NCI-H2081 treated with DMSO at 0.1 percent for 48 hours (cell line): ENCODE data around the gene DNAI1.

Experiments used
- DNase-seq: peaks from one replicate; lab custom pipeline; 2025; lab: John Stamatoyannopoulos, UW

The DNAI1 gene

GRCh38 chr9:34491596-34491995 is 33.0 kb downstream of the DNAI1 start:
- DNase-seq = no peak

DNA sequence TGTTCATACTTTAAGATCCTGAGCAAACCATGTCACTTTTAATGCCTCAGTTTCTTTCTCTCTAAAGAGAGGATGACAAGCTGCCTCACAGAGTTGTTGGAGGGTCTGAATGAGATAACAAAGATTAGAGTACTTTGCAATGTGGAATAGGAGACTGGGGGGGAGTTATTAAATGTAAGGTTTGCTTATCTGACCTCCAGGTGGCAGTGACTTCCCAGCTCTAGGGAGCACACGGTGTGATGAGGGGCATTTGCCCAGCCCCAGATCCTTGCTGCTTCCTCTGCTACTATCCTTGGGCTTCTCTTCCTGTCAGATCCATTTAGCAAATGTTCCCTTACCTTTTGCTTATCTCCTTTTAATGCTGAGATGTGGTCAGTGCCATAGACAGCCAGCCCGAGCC is 33.4 kb downstream of the DNAI1 start:
- DNase-seq = no peak

GRCh38 chr9:34493972-34494535 is 35.4 kb downstream of the DNAI1 start:
- no peak for DNase-seq

GRCh38 chr9:34496149-34496712 is 37.6 kb downstream of the DNAI1 start:
- DNase-seq = no peak

GRCh38 chr9:34498553-34498952 is 39.9 kb downstream of the DNAI1 start:
- DNase-seq = no peak

- DNase-seq = no peak
Measured at GRCh38 chr9:34499076-34499475, 40.5 kb downstream of the DNAI1 start.

GRCh38 chr9:34500623-34501267 is 42.1 kb downstream of the DNAI1 start:
- DNase-seq = peak; percentile 14

DNA sequence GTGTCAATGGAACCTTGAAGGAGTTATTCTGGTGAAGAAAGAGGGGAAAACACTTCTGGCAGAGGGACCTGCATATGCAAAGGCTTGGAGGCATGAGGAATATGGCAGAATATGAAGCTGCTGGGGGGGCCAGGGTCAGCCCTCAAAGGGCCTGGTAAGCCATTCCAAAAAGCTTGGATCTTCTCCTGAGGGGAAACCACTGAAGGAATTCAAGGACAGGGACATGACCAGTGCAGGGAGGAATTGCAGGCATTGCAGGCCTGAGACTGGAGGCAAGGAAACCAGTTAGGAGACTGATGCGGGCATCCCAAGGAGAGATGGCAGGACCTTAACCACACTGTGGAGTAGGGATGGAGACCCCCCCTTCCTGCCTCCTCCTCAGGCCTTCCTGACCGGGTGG is 42.8 kb downstream of the DNAI1 start:
- DNase-seq = no peak

DNA sequence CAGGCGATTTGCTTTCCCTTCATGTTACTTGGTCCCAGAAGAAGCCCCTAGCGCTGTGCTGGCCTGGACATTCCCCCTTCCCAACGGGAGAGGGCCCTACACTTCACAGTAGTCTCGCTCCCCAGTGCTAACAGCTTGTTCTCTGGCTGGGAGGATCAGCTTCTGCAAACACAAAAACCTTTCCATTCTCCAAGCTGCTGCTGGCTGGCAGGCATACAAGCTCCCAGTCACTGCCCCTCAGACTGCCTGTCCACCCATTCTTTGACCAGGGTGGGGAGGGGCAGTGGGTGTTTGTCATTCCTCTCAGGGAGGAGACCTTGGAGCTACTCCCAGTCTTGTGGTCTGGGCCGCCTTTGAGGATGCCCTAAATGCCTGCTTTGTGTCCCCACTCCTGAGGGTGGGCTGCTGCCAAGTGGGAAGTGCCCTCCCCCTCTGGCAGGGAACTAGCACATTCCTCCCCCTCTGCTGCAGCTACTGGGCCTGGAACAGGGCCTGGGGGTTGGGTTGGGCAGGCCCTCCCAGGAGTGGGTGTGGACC is 43.4 kb downstream of the DNAI1 start:
- no peak for DNase-seq

GRCh38 chr9:34502471-34502870 is 43.9 kb downstream of the DNAI1 start:
- no peak for DNase-seq

GRCh38 chr9:34502891-34503290 is 44.3 kb downstream of the DNAI1 start:
- DNase-seq = no peak

GRCh38 chr9:34503406-34503805 is 44.8 kb downstream of the DNAI1 start:
- no peak for DNase-seq

DNA sequence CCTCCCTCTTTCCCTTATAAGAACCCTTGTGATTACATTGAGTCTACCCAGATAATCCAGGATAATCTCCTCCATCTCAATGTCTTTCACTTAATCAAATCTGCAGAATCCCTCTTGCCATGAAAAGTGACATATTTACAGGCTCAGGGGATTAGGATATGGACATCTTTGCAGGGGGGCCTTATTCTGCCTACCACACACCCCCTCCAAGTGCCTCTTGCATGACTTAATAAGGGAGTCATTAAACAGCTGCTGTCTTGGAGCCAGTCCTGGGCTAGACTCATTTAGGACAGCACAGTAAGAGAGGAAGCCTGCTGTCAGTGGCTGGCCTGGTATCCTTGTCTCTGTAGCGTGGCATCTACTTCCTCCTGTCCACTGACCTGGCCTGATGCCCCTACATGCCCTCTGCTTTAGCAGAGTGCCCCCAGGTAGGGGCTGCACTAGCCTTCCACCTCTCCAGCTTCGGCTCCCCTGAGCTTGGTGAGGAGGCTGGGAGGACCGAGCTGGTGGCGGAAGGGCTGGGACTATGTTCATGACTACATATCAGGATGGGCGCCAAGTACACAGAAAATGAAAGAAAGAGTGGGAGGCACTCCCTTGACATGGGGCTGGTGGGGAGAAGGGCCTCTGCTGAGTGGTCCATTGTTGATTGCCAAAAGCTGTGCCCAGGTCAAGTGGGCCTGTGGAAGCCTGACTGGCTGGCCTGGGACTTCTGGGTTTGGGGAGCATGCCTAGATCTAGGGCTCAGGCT is 46.9 kb downstream of the DNAI1 start:
- DNase-seq = no peak

DNA sequence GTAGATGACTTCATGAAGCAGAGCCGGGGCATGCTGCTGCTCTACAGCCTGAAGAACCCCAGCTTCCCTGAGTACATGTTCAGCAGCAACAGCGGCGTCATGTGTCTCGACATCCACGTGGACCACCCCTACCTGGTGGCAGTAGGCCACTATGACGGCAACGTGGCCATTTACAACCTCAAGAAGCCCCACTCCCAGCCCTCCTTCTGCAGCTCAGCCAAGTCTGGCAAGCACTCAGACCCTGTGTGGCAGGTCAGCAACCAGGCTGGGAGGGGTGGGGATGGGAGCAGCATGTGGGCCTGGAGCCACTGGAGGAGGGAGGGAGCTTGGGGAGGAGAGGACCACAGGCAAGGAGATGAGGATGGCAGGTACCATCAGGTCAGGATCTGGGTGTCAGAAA is 48.0 kb downstream of the DNAI1 start:
- no peak for DNase-seq

GRCh38 chr9:34507556-34507955 is 49.0 kb downstream of the DNAI1 start:
- DNase-seq = no peak

GRCh38 chr9:34507966-34508365 is 49.4 kb downstream of the DNAI1 start:
- DNase-seq = no peak

- DNase-seq = no peak
Measured at GRCh38 chr9:34508463-34508862, 49.9 kb downstream of the DNAI1 start.

- DNase-seq = no peak
Measured at GRCh38 chr9:34508951-34509350, 50.3 kb downstream of the DNAI1 start.

DNA sequence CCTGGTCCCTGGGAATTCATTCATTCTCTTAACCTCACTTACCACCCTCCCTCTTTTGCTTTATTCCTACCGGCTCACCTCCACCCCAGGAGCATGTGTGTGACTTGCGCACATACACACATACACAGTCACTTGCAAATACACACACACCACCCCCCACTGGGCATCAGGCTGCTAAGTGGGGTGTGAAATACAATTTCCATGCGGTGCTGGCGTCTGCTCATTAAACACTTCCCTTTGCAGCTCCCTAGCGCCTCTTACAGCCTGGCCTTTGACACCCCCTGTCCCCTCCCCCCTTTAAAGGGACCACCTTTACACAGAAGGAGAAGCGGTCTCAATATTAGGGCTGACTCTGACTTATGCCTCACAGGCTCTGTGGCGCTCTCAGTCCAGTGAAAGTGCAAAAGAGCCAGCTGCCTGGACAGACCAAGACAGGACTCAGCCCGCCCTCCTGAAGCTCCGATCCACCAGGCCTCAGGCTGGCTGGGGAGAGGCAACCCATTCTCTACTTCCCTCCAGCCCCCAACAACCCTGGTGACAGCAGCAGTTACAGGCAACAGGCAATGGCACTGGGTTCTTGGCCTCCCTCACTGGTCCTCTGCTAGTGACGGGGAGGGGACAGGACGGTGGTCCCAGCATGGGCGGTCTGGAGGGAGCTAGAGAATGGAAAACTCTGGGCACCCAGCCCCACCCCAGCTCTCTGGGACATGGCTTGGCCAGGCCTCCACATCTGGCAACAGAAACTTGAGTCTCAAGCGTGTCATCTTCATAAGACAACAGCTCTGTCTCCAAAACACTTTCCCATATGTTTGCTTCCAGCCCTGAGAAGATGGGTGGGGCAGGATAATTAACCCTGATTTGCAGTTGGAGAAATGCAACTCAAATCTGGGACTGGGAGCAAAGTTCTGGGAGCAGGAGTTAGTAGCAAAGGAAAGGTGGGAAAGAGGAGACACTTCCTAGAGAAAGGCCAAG is 52.2 kb downstream of the DNAI1 start:
- no peak for DNase-seq

GRCh38 chr9:34512131-34513078 is 53.8 kb downstream of the DNAI1 start:
- DNase-seq = no peak
